Measurements from ENCODE around the gene MYO9B. TPM values are rescaled to one million over a fixed set of nuclear protein-coding genes. Genes with fewer than 3 reads are reported as not detected.
A peak's percentile ranks its signal among the peaks of the same experiment; 100 is the strongest.

MYO9B gene, protein sequence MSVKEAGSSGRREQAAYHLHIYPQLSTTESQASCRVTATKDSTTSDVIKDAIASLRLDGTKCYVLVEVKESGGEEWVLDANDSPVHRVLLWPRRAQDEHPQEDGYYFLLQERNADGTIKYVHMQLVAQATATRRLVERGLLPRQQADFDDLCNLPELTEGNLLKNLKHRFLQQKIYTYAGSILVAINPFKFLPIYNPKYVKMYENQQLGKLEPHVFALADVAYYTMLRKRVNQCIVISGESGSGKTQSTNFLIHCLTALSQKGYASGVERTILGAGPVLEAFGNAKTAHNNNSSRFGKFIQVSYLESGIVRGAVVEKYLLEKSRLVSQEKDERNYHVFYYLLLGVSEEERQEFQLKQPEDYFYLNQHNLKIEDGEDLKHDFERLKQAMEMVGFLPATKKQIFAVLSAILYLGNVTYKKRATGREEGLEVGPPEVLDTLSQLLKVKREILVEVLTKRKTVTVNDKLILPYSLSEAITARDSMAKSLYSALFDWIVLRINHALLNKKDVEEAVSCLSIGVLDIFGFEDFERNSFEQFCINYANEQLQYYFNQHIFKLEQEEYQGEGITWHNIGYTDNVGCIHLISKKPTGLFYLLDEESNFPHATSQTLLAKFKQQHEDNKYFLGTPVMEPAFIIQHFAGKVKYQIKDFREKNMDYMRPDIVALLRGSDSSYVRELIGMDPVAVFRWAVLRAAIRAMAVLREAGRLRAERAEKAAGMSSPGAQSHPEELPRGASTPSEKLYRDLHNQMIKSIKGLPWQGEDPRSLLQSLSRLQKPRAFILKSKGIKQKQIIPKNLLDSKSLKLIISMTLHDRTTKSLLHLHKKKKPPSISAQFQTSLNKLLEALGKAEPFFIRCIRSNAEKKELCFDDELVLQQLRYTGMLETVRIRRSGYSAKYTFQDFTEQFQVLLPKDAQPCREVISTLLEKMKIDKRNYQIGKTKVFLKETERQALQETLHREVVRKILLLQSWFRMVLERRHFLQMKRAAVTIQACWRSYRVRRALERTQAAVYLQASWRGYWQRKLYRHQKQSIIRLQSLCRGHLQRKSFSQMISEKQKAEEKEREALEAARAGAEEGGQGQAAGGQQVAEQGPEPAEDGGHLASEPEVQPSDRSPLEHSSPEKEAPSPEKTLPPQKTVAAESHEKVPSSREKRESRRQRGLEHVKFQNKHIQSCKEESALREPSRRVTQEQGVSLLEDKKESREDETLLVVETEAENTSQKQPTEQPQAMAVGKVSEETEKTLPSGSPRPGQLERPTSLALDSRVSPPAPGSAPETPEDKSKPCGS (N-terminal part only)
- 10 to 100 TPM; 73.1 to 78.6 TPM for total RNA-seq

DNA sequence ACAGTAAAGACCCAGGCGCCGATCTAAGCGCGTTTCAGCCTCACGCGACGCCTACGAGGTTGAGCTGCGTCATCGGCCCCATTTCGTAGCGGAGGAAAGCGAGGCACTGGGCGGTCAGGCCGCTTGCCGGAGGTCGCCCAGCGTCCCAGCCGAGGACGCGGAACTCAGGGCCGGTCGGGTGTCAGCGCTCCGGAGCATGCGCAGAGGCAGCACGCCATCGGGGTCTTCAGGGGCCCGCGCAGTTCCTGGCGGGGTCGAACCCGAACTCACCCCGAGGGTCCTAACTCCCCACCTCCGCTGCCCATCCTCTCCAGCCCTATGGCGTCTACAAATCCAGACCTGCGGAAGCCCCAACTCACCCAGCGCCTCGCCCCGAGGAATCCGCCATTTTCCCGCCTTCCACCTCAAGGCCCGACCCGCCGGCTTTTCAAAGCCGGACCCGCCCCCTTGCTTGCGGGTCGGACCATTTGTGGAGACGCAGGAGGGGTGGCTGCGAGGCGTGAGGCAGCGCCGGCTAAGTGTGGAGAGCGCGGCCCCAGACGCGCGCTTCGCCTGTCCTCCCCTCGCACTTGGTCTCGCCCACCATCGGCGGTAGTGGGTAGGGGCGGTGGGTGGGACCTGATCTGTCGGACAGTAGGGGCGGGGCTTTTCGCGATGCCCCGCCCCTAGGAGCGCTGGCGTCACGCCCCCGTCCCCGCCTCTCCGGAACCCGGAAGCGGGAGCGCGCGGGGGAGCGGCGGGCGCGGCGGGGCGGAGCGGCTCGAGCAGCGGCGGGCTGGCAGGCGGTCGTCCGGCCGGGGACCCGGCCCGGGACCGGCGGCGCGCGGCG lies at the start of gene MYO9B, which contains the start of gene HAUS8:
TSS of gene MYO9B (plus strand) at position 743 of the 829 bp plus-strand sequence. CDS start 25,941 bp downstream, outside the sequence.
TSS of gene HAUS8 (minus strand) at position 418 of the 829 bp plus-strand sequence. CDS start at position 388, 30 bp downstream.
- peak; percentile 100 for DNase-seq
- Mint-ChIP-seq H3K27ac (peak within 1 kb of the TSS; percentile 98), H3K27me3 (ENCODE audit: low read depth) (no peaks in the 10 kb centered on the region), H3K9me3 (no peaks in the 10 kb centered on the region), H3K36me3 (ENCODE audit: low read depth) (peaks cover 25% of the 10 kb centered on the region), H3K4me3 (peak within 1 kb of the TSS; percentile 100), H3K4me1 (ENCODE audit: low read depth) (peaks cover 55% of the 10 kb centered on the region)
- CTCF ChIA-PET = interaction anchor here (0.6 to 1.5 kb wide), 3 partner anchors 8 to 893 kb away, joined by 3 to 6 read pairs (median 5); no protein-coding TSS in a partner anchor
- intact Hi-C loops (cut with micrococcal nuclease) = loop anchor here (1.0 to 10.0 kb wide), 12 partner anchors 50 to 1948 kb away; partner anchors contain the start of genes BABAM1, BST2, DDA1 and GTPBP3

- CTCF ChIA-PET = no interaction called here
- H3K4me3 Mint-ChIP-seq = peak overlapping the region; percentile 40
- no peak overlapping the region for H3K27ac Mint-ChIP-seq
- DNase-seq = no peak
- intact Hi-C loops (cut with micrococcal nuclease) = no loop called here
- peaks cover 5% of the 10 kb centered on the region for H3K4me1 Mint-ChIP-seq (ENCODE audit: low read depth)
- H3K36me3 Mint-ChIP-seq (ENCODE audit: low read depth) = peaks cover 1% of the 10 kb centered on the region
- peaks cover 16% of the 10 kb centered on the region for H3K9me3 Mint-ChIP-seq
- H3K27me3 Mint-ChIP-seq (ENCODE audit: low read depth) = peaks cover 38% of the 10 kb centered on the region
Observed at GRCh38 chr19:17025991-17026658, 49.5 kb upstream of the MYO9B start.

DNA sequence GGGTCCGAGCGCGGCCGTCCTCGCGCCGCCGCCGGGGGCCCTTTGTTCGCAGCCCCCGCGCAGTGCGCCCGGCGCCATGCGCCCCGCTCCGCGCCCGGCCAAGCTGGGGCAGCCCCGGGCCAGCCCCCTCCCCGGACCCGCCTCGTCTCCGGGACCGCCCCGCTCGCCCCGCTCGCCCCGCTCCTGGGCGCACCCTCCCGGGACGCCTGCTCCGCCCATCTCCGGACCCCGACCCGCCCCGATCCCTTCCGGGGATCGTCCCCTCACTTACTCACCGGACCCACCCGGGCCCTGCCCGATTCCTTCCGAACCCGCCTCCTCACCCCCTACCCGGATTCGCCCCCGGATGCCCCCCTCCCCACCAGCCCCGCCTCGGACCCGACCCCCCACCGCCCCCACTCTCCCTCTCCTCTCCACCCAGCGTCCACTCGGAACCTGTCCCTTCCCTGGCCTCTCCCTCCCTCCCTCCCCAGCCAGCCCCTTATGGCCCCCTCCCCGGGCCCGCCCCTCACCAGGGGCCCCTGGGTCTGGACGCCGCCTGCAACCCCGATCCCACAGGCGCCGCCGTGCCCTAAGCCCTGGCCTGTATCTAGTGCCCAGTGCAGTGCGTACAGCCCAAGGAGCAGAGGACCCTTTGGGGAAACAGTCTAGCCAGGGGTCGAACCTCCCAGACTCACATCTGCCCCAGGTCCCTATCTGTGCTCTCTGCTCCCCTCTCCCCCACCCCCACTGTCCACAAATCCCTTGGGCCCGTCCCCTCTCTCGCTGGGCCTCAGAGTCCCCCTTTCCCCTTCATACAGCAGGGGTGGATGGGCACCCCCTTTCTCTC lies 48.7 kb upstream of the MYO9B start, which contains the start of gene CPAMD8:
TSS of gene CPAMD8 (minus strand) at position 105 of the 829 bp plus-strand sequence. CDS start 168 bp downstream, outside the sequence.
- Mint-ChIP-seq H3K4me1 (ENCODE audit: low read depth) (peaks cover 5% of the 10 kb centered on the region), H3K4me3 (peak within 1 kb of the TSS; percentile 40), H3K9me3 (peaks cover 16% of the 10 kb centered on the region), H3K36me3 (ENCODE audit: low read depth) (peaks cover 1% of the 10 kb centered on the region), H3K27ac (no peak within 1 kb of the TSS), H3K27me3 (ENCODE audit: low read depth) (peaks cover 38% of the 10 kb centered on the region)
- intact Hi-C loops (cut with micrococcal nuclease) = no loop called here
- CTCF ChIA-PET = no interaction called here
- peak; percentile 22 for DNase-seq

- DNase-seq = no peak
- Mint-ChIP-seq H3K4me3 (no peak overlapping the region), H3K4me1 (ENCODE audit: low read depth) (peaks cover 5% of the 10 kb centered on the region), H3K9me3 (peaks cover 16% of the 10 kb centered on the region), H3K27me3 (ENCODE audit: low read depth) (peaks cover 38% of the 10 kb centered on the region), H3K27ac (no peak overlapping the region), H3K36me3 (ENCODE audit: low read depth) (peaks cover 1% of the 10 kb centered on the region)
- CTCF ChIA-PET = no interaction called here
- intact Hi-C loops (cut with micrococcal nuclease) = no loop called here
Observed at GRCh38 chr19:17027535-17027975, 48.0 kb upstream of the MYO9B start.

DNA sequence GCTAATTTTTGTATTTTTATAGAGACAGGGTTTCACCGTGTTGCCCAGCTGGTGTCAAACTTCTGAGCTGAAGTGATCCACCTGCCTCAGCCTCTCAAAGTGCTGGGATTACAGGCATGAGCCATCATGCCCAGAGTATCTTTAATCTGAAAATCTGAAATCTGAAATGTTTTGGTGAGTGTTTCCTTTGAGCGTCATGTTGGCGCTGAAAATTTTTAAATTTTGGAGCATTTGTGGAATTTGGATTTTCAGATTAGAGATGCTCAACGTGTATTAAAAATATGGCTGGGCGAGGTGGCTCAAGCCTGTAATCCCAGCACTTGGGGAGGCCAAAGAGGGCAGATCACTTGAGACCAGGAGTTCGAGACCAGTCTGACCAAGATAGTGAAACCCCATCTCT lies 43.8 kb upstream of the MYO9B start:
- Mint-ChIP-seq H3K36me3 (ENCODE audit: low read depth) (no peaks in the 10 kb centered on the region), H3K4me3 (no peak overlapping the region), H3K27me3 (ENCODE audit: low read depth) (peaks cover 16% of the 10 kb centered on the region), H3K9me3 (no peaks in the 10 kb centered on the region), H3K27ac (no peak overlapping the region), H3K4me1 (ENCODE audit: low read depth) (no peaks in the 10 kb centered on the region)
- no peak for DNase-seq
- intact Hi-C loops (cut with micrococcal nuclease) = no loop called here
- CTCF ChIA-PET = interaction anchor here (0.6 kb wide), 1 partner anchor 262 kb away, joined by 3 read pairs; no protein-coding TSS in a partner anchor

GRCh38 chr19:17035842-17036424 lies 39.6 kb upstream of the MYO9B start:
- CTCF ChIA-PET = no interaction called here
- DNase-seq = no peak
- H3K4me1 Mint-ChIP-seq (ENCODE audit: low read depth) = no peaks in the 10 kb centered on the region
- H3K9me3 Mint-ChIP-seq = no peaks in the 10 kb centered on the region
- H3K4me3 Mint-ChIP-seq = no peak overlapping the region
- intact Hi-C loops (cut with micrococcal nuclease) = no loop called here
- H3K27ac Mint-ChIP-seq = no peak overlapping the region
- no peaks in the 10 kb centered on the region for H3K36me3 Mint-ChIP-seq (ENCODE audit: low read depth)
- H3K27me3 Mint-ChIP-seq (ENCODE audit: low read depth) = peaks cover 3% of the 10 kb centered on the region

DNA sequence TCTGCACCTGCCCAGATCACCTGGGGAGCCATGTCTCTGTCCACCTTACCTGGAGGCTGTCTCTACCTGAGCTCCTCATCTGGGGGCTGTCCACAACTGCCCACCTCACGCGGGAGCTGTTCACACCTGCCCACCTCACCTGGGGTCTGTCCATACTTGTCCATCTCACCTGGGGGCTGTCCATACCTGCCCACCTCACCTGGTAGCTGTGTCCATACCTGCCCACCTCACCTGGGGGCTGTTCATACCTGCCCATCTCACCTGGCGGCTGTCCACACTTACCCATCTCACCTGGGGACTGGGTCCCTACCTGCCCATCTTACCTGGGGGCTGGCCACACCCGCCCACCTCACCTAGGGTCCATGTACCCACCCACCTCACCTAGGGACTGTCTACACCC lies 38.9 kb upstream of the MYO9B start:
- Mint-ChIP-seq H3K9me3 (no peaks in the 10 kb centered on the region), H3K4me1 (ENCODE audit: low read depth) (no peaks in the 10 kb centered on the region), H3K27ac (no peak overlapping the region), H3K4me3 (no peak overlapping the region), H3K27me3 (ENCODE audit: low read depth) (peaks cover 3% of the 10 kb centered on the region), H3K36me3 (ENCODE audit: low read depth) (no peaks in the 10 kb centered on the region)
- CTCF ChIA-PET = no interaction called here
- intact Hi-C loops (cut with micrococcal nuclease) = no loop called here
- no peak for DNase-seq

- Mint-ChIP-seq H3K9me3 (no peaks in the 10 kb centered on the region), H3K4me3 (no peak overlapping the region), H3K27me3 (ENCODE audit: low read depth) (peaks cover 3% of the 10 kb centered on the region), H3K4me1 (ENCODE audit: low read depth) (no peaks in the 10 kb centered on the region), H3K27ac (no peak overlapping the region), H3K36me3 (ENCODE audit: low read depth) (no peaks in the 10 kb centered on the region)
- CTCF ChIA-PET = no interaction called here
- intact Hi-C loops (cut with micrococcal nuclease) = no loop called here
- no peak for DNase-seq
Observed at GRCh38 chr19:17037184-17037583, 38.4 kb upstream of the MYO9B start.

GRCh38 chr19:17037966-17038500 lies 37.5 kb upstream of the MYO9B start:
- intact Hi-C loops (cut with micrococcal nuclease) = no loop called here
- no peak overlapping the region for H3K4me3 Mint-ChIP-seq
- CTCF ChIA-PET = no interaction called here

GRCh38 chr19:17041976-17042375 lies 33.6 kb upstream of the MYO9B start:
- Mint-ChIP-seq H3K27ac (no peak overlapping the region), H3K27me3 (ENCODE audit: low read depth) (peaks cover 3% of the 10 kb centered on the region), H3K36me3 (ENCODE audit: low read depth) (no peaks in the 10 kb centered on the region), H3K4me3 (no peak overlapping the region), H3K9me3 (no peaks in the 10 kb centered on the region), H3K4me1 (ENCODE audit: low read depth) (no peaks in the 10 kb centered on the region)
- intact Hi-C loops (cut with micrococcal nuclease) = no loop called here
- DNase-seq = no peak
- CTCF ChIA-PET = interaction anchor here (0.5 kb wide), 1 partner anchor 14 kb away, joined by 3 read pairs; no protein-coding TSS in a partner anchor

More at GRCh38 chr19:17037966-17038500, 37.5 kb upstream of the MYO9B start:
- no peaks in the 10 kb centered on the region for H3K36me3 Mint-ChIP-seq (ENCODE audit: low read depth)
- H3K27ac Mint-ChIP-seq = no peak overlapping the region
- H3K4me1 Mint-ChIP-seq (ENCODE audit: low read depth) = no peaks in the 10 kb centered on the region
- peaks cover 3% of the 10 kb centered on the region for H3K27me3 Mint-ChIP-seq (ENCODE audit: low read depth)
- no peak for DNase-seq
- H3K9me3 Mint-ChIP-seq = no peaks in the 10 kb centered on the region
